ENCODE measurements around the gene DOCK2. TPM values are rescaled to one million over a fixed set of nuclear protein-coding genes. Genes with fewer than 3 reads are reported as not detected.

The DOCK2 gene
- total and polyA plus RNA-seq, 2 donors (not counting 1 experiment from before 2014, with no cell fraction given) = 1.1 to 8.9 TPM

- no peaks in the 10 kb centered on the region for H4K20me1 ChIP-seq (ENCODE audit: control insufficient read depth, extremely low read depth, insufficient read depth, low read length)
- H2AFZ ChIP-seq (ENCODE audit: low read length) = no peak overlapping the region
- H3K4me3 ChIP-seq (replicated peaks in 1 of 4; ENCODE audit: control extremely low read depth in 1 of 4, insufficient read depth in 1 of 4, low read depth in 3 of 4, low read length in 4 of 4) = no peak overlapping the region
- DNase-seq (ENCODE audit: low read depth in 2 of 2) = no peak
- no peaks in the 10 kb centered on the region for H3K4me1 ChIP-seq (ENCODE audit: control insufficient read depth, extremely low read depth, insufficient read depth, low read length)
- no peak overlapping the region for H3K9ac ChIP-seq (ENCODE audit: insufficient read depth, low read length)
- no peak for TF ChIP-seq CTCF (conservative IDR thresholded peaks at IDR 0.05 in 1 of 2, IDR thresholded peaks at IDR 0.05 in 1 of 2; ENCODE audit: low read depth in 1 of 2, low read length in 2 of 2)
- TF ChIP-seq EZH2 (IDR thresholded peaks at IDR 0.05; ENCODE audit: low read length, missing control alignments) = no peak
- H3K9me3 ChIP-seq (ENCODE audit: control insufficient read depth, insufficient read depth, low read depth, low read length) = no peaks in the 10 kb centered on the region
- H3K79me2 ChIP-seq (ENCODE audit: control insufficient read depth, insufficient read depth, low read length) = no peaks in the 10 kb centered on the region
- no peaks in the 10 kb centered on the region for H3K27me3 ChIP-seq (ENCODE audit: control insufficient read depth, insufficient read depth, low read length)
- no peak overlapping the region for H3K4me2 ChIP-seq (ENCODE audit: extremely low read depth, insufficient read depth, low read length)
- H3K36me3 ChIP-seq (ENCODE audit: control insufficient read depth, insufficient read depth, low read length) = peaks cover 2% of the 10 kb centered on the region
- no peak overlapping the region for H3K27ac ChIP-seq (ENCODE audit: insufficient read depth, low read length)
Observed at GRCh38 chr5:169861433-169861832, 224.4 kb downstream of the DOCK2 start.

GRCh38 chr5:169861934-169862333, 224.9 kb downstream of the DOCK2 start:
- H3K36me3 ChIP-seq (ENCODE audit: control insufficient read depth, insufficient read depth, low read length) = peaks cover 2% of the 10 kb centered on the region
- H3K9me3 ChIP-seq (ENCODE audit: control insufficient read depth, insufficient read depth, low read depth, low read length) = no peaks in the 10 kb centered on the region
- no peak overlapping the region for H3K4me2 ChIP-seq (ENCODE audit: extremely low read depth, insufficient read depth, low read length)
- no peaks in the 10 kb centered on the region for H3K79me2 ChIP-seq (ENCODE audit: control insufficient read depth, insufficient read depth, low read length)
- no peak overlapping the region for H3K4me3 ChIP-seq (replicated peaks in 1 of 4; ENCODE audit: control extremely low read depth in 1 of 4, insufficient read depth in 1 of 4, low read depth in 3 of 4, low read length in 4 of 4)
- H2AFZ ChIP-seq (ENCODE audit: low read length) = no peak overlapping the region
- H3K27me3 ChIP-seq (ENCODE audit: control insufficient read depth, insufficient read depth, low read length) = no peaks in the 10 kb centered on the region
- TF ChIP-seq CTCF (conservative IDR thresholded peaks at IDR 0.05 in 1 of 2, IDR thresholded peaks at IDR 0.05 in 1 of 2; ENCODE audit: low read depth in 1 of 2, low read length in 2 of 2) (no peak), EZH2 (IDR thresholded peaks at IDR 0.05; ENCODE audit: low read length, missing control alignments) (no peak)
- no peak overlapping the region for H3K27ac ChIP-seq (ENCODE audit: insufficient read depth, low read length)
- no peaks in the 10 kb centered on the region for H4K20me1 ChIP-seq (ENCODE audit: control insufficient read depth, extremely low read depth, insufficient read depth, low read length)
- no peaks in the 10 kb centered on the region for H3K4me1 ChIP-seq (ENCODE audit: control insufficient read depth, extremely low read depth, insufficient read depth, low read length)
- H3K9ac ChIP-seq (ENCODE audit: insufficient read depth, low read length) = no peak overlapping the region
- DNase-seq (ENCODE audit: low read depth in 2 of 2) = peak; percentile 91 to 94

- Histone ChIP-seq H3K4me1 (ENCODE audit: control insufficient read depth, extremely low read depth, insufficient read depth, low read length) (no peaks in the 10 kb centered on the region), H2AFZ (ENCODE audit: low read length) (no peak overlapping the region), H3K9ac (ENCODE audit: insufficient read depth, low read length) (no peak overlapping the region), H3K79me2 (ENCODE audit: control insufficient read depth, insufficient read depth, low read length) (no peaks in the 10 kb centered on the region), H3K27ac (ENCODE audit: insufficient read depth, low read length) (no peak overlapping the region), H3K27me3 (ENCODE audit: control insufficient read depth, insufficient read depth, low read length) (no peaks in the 10 kb centered on the region), H3K9me3 (ENCODE audit: control insufficient read depth, insufficient read depth, low read depth, low read length) (no peaks in the 10 kb centered on the region), H4K20me1 (ENCODE audit: control insufficient read depth, extremely low read depth, insufficient read depth, low read length) (no peaks in the 10 kb centered on the region), H3K4me3 (replicated peaks in 1 of 4; ENCODE audit: control extremely low read depth in 1 of 4, insufficient read depth in 1 of 4, low read depth in 3 of 4, low read length in 4 of 4) (no peak overlapping the region), H3K36me3 (ENCODE audit: control insufficient read depth, insufficient read depth, low read length) (peaks cover 2% of the 10 kb centered on the region), H3K4me2 (ENCODE audit: extremely low read depth, insufficient read depth, low read length) (no peak overlapping the region)
- DNase-seq (ENCODE audit: low read depth in 2 of 2) = peak; percentile 39 to 78
- TF ChIP-seq CTCF (conservative IDR thresholded peaks at IDR 0.05 in 1 of 2, IDR thresholded peaks at IDR 0.05 in 1 of 2; ENCODE audit: low read depth in 1 of 2, low read length in 2 of 2) (no peak), EZH2 (IDR thresholded peaks at IDR 0.05; ENCODE audit: low read length, missing control alignments) (no peak)
Observed at GRCh38 chr5:169862391-169862811, 225.3 kb downstream of the DOCK2 start.

All from fibroblast of lung (primary cell).